HCT116 (cell line): ENCODE data around the gene CCR7. TPM values are rescaled to one million over a fixed set of nuclear protein-coding genes. Genes with fewer than 3 reads are reported as not detected.

ENCODE experiments used
- ATAC-seq: fragments of 200-7000 bp; cut with Tn5 transposase; 2 replicates; pipeline ENCODE4 v1.9.1; 2020; ENCODE audit warnings: mild to moderate bottlenecking, moderate library complexity
- BruUV-seq: library from RNA; stranded (reverse); fragments of 400-500 nt; replicated peaks from 2 replicates; lab custom pipeline; 2021; lab: Mats Ljungman, UMichigan
- CTCF ChIA-PET: fragments of 300-600 bp; sonication (Branson Sonifier 250); formaldehyde crosslinking; loops from one replicate; lab custom pipeline; 2021; ENCODE audit warnings: antibody characterized with exemption; lab: Charles Lee
- POLR2A ChIA-PET: fragments of 300-600, 350-600 bp; sonication (Branson Sonifier 250); formaldehyde crosslinking; loops from one replicate; lab custom pipeline; 2021; ENCODE audit warnings: antibody characterized with exemption; lab: Charles Lee
- RAD21 ChIA-PET, 2 experiments: fragments of 300-600 bp; sonication (Branson Sonifier 250); formaldehyde crosslinking; loops; one replicate each; lab custom pipeline; 2023; ENCODE audit warnings: low total read pairs in 2 of 2; ENCODE audit not compliant: uncharacterized antibody in 2 of 2, unreplicated experiment in 2 of 2, low non-redundant PET in 1 of 2; lab: Charles Lee
- DNase-seq: peaks from one replicate; pipeline ENCODE4 v3.0.0-alpha.2; 2010; ENCODE audit warnings: low read depth, low spot score
- H2AFZ ChIP-seq: fragments of 200-600 bp; shearing (Covaris generic), sonication (generic); 2 replicates; pipeline ENCODE4 v1.6.1; 2017; ENCODE audit warnings: low read depth, mixed run types, mixed read lengths, antibody characterized with exemption, low read length; ENCODE audit not compliant: poor library complexity, severe bottlenecking
- H3K27ac ChIP-seq: 2 replicates; pipeline ENCODE4 v1.5.1; 2012; ENCODE audit warnings: low read depth, low read length
- H3K27me3 ChIP-seq: fragments of 200-600 bp; sonication (generic); 2 replicates; pipeline ENCODE4 v1.6.1; 2016; ENCODE audit warnings: mixed run types, low read length, mixed read lengths; ENCODE audit not compliant: insufficient read depth
- H3K36me3 ChIP-seq, 2 experiments: fragments of 200-500 bp in 1 of 2; fragments of 200-600 bp in 1 of 2; sonication (Bioruptor generic) in 1 of 2; sonication (generic) in 1 of 2; 2 replicates each; pipeline versions ENCODE4 v1.5.1 to v1.6.1; 2014 to 2016; ENCODE audit warnings: low read length in 2 of 2, inconsistent platforms in 1 of 2, mixed read lengths in 1 of 2, mixed run types in 1 of 2; ENCODE audit not compliant: insufficient read depth in 2 of 2, control insufficient read depth in 1 of 2
- H3K4me1 ChIP-seq, 2 experiments: fragments of 200-600 bp in 1 of 2; sonication (generic) in 1 of 2; 2 replicates each; pipeline versions ENCODE4 v1.5.1 to v1.6.1; 2012 to 2017; ENCODE audit warnings: low read length in 2 of 2, inconsistent platforms in 1 of 2, mild to moderate bottlenecking in 1 of 2, mixed read lengths in 1 of 2, mixed run types in 1 of 2, moderate library complexity in 1 of 2; ENCODE audit not compliant: insufficient read depth in 2 of 2, control insufficient read depth in 1 of 2
- H3K4me2 ChIP-seq: fragments of 200-600 bp; sonication (generic); 2 replicates; pipeline ENCODE4 v1.6.1; 2017; ENCODE audit warnings: mixed run types, low read length, mixed read lengths
- H3K4me3 ChIP-seq, 2 experiments: fragments of 200-600 bp in 1 of 2; sonication (generic) in 1 of 2; replicated peaks in 1 of 2; 2 replicates each; pipeline ENCODE4 v1.5.1; 2011 to 2016; ENCODE audit warnings: low read length in 2 of 2, control low read depth in 1 of 2, low read depth in 1 of 2, mild to moderate bottlenecking in 1 of 2, mixed read lengths in 1 of 2, mixed run types in 1 of 2
- H3K79me2 ChIP-seq: fragments of 200-600 bp; sonication (generic); 2 replicates; pipeline ENCODE4 v1.6.1; 2017; ENCODE audit warnings: mild to moderate bottlenecking, mixed run types, low read length, moderate library complexity, mixed read lengths; ENCODE audit not compliant: insufficient read depth
- H3K9ac ChIP-seq: fragments of 200-600 bp; sonication (generic); 2 replicates; pipeline ENCODE4 v1.6.1; 2016; ENCODE audit warnings: low read length, mixed read lengths
- H3K9me2 ChIP-seq: fragments of 200-600 bp; sonication (generic), shearing (Covaris generic); 2 replicates; pipeline ENCODE4 v1.6.1; 2017; ENCODE audit warnings: mixed run types, mild to moderate bottlenecking, moderate library complexity; ENCODE audit not compliant: insufficient read depth
- H3K9me3 ChIP-seq, 2 experiments: fragments of 200-500 bp in 1 of 2; fragments of 200-600 bp in 1 of 2; sonication (Bioruptor generic) in 1 of 2; sonication (generic) in 1 of 2; 2 replicates each; pipeline ENCODE4 v1.6.1; 2014 to 2017; ENCODE audit warnings: low read length in 2 of 2, mixed read lengths in 2 of 2, inconsistent platforms in 1 of 2, low read depth in 1 of 2, mild to moderate bottlenecking in 1 of 2, mixed run types in 1 of 2, moderate library complexity in 1 of 2; ENCODE audit not compliant: control insufficient read depth in 1 of 2, insufficient read depth in 1 of 2
- H4K20me1 ChIP-seq: fragments of 200-600 bp; sonication (generic), shearing (Covaris generic); 2 replicates; pipeline ENCODE4 v1.6.1; 2017; ENCODE audit warnings: mixed run types, mild to moderate bottlenecking, moderate library complexity; ENCODE audit not compliant: insufficient read depth
- EGR1 ChIP-seq: IDR thresholded peaks from 2 replicates; pipeline ENCODE4 v1.6.1; 2012; ENCODE audit warnings: low read depth
- EZH2 ChIP-seq: fragments of 200-600 bp; sonication (generic); IDR thresholded peaks from 2 replicates; pipeline ENCODE4 v1.6.1; 2017; ENCODE audit warnings: antibody characterized with exemption, mixed run types
- FOSL1 ChIP-seq: IDR thresholded peaks from 2 replicates; pipeline ENCODE4 v1.6.1; 2012; ENCODE audit warnings: low read depth
- POLR2A ChIP-seq: IDR thresholded peaks from 2 replicates; pipeline ENCODE4 v1.7.0; 2011; ENCODE audit warnings: borderline replicate concordance; ENCODE audit not compliant: insufficient read depth, insufficient read length; ENCODE audit errors: extremely low read depth
- REST ChIP-seq: IDR thresholded peaks from 2 replicates; pipeline ENCODE4 v1.6.1; 2012; ENCODE audit warnings: low read depth
- SIN3A ChIP-seq: IDR thresholded peaks from 2 replicates; pipeline ENCODE4 v1.6.1; 2012; ENCODE audit warnings: low read depth
- ZBTB33 ChIP-seq: IDR thresholded peaks from 2 replicates; pipeline ENCODE4 v1.6.1; 2011; ENCODE audit warnings: mild to moderate bottlenecking, low read length, moderate library complexity; ENCODE audit not compliant: insufficient replicate concordance; ENCODE audit errors: extremely low read depth
- intact Hi-C: fragments of 100-400 bp; cut with micrococcal nuclease; formaldehyde crosslinking; loops from 2 replicates; pipeline ENCODE4 v1.10.0; 2022
- total RNA-seq: library from RNA; stranded (reverse); gene quantifications from one replicate; pipeline ENCODE4 v1.2.1, GENCODE V29; 2021; ENCODE audit not compliant: unreplicated experiment

CCR7 gene
- total RNA-seq, 1 experiment from 2014 or later: 0.69 TPM

GRCh38 chr17:40557531-40558299 lies 7.6 kb downstream of the CCR7 start:
- DNase-seq: no peak
- CTCF ChIA-PET: interaction anchor here (1.5 to 3.1 kb wide), 2 partner anchors 9 to 196 kb away, joined by 5 to 34 read pairs; no protein-coding TSS in a partner anchor
- Histone ChIP-seq H3K4me1 (peaks cover 10 to 16% of the 10 kb centered on the region in 2 experiments), H3K79me2 (no peaks in the 10 kb centered on the region), H3K4me2 (no peak overlapping the region), H3K27ac (no peak overlapping the region), H3K27me3 (no peaks in the 10 kb centered on the region), H3K9me2 (no peaks in the 10 kb centered on the region), H3K36me3 (no peaks in the 10 kb centered on the region), H4K20me1 (no peaks in the 10 kb centered on the region), H2AFZ (no peak overlapping the region), H3K9ac (no peak overlapping the region), H3K9me3 (no peaks in the 10 kb centered on the region), H3K4me3 (no peak overlapping the region)
- POLR2A ChIA-PET: no interaction called here
- intact Hi-C loops: no loop called here
- TF ChIP-seq ZBTB33 (no peak), EGR1 (no peak)
- ATAC-seq: no peak
- RAD21 ChIA-PET: no interaction called here
- BruUV-seq: no TSS peak

- no peak overlapping the region for H2AFZ ChIP-seq
- POLR2A ChIA-PET: no interaction called here
- H3K79me2 ChIP-seq: no peaks in the 10 kb centered on the region
- RAD21 ChIA-PET: no interaction called here
- no peak overlapping the region for H3K27ac ChIP-seq
- peaks cover 10 to 16% of the 10 kb centered on the region in 2 experiments for H3K4me1 ChIP-seq
- ATAC-seq: no peak
- no peak overlapping the region for H3K9ac ChIP-seq
- no peaks in the 10 kb centered on the region for H3K9me3 ChIP-seq
- H4K20me1 ChIP-seq: no peaks in the 10 kb centered on the region
- no peak overlapping the region for H3K4me3 ChIP-seq
- no peaks in the 10 kb centered on the region for H3K9me2 ChIP-seq
- H3K36me3 ChIP-seq: no peaks in the 10 kb centered on the region
- H3K27me3 ChIP-seq: no peaks in the 10 kb centered on the region
- no peak for DNase-seq
- no peak for TF ChIP-seq REST
- TF ChIP-seq EGR1: no peak
- no peak for TF ChIP-seq EZH2
- TF ChIP-seq POLR2A: no peak
- no peak for TF ChIP-seq ZBTB33
- TF ChIP-seq FOSL1: no peak
- TF ChIP-seq SIN3A: no peak
- TF ChIP-seq, all 23 proteins: peak for 0
- BruUV-seq: no TSS peak
- intact Hi-C loops: no loop called here
- H3K4me2 ChIP-seq: no peak overlapping the region
- CTCF ChIA-PET: no interaction called here
Measured at GRCh38 chr17:40556884-40557414, 8.3 kb downstream of the CCR7 start.
